Esophagus muscularis mucosa (tissue), 3 donors: ENCODE data around the gene LMNTD2.

ENCODE experiments used
- POLR2A ChIP-seq: fragments of 450-650 bp; IDR thresholded peaks from one replicate; pipeline ENCODE4 v1.6.1; 2017; ENCODE audit warnings: antibody characterized with exemption, moderate library complexity, mild to moderate bottlenecking, low read depth
- POLR2AphosphoS5 ChIP-seq, 2 donors: sonication (generic); formaldehyde crosslinking; IDR thresholded peaks; one replicate each; pipeline ENCODE4 v1.6.1; 2017; ENCODE audit warnings: antibody characterized with exemption in 2 of 2
- TF ChIP-seq, protein P1 (sequence below), 3 experiments: fragments of 200-600 bp in 2 of 3; fragments of 450-650 bp in 1 of 3; sonication (generic) in 2 of 3; IDR thresholded peaks; one replicate each; pipeline ENCODE4 v1.5.1; 2017 to 2019; ENCODE audit warnings: antibody characterized with exemption in 3 of 3, mild to moderate bottlenecking in 2 of 3, moderate library complexity in 1 of 3

GRCh38 chr11:595400-595799 lies 34.9 kb upstream of the LMNTD2 start:
- no peak for TF ChIP-seq POLR2AphosphoS5 (IDR thresholded peaks at IDR 0.05)
- TF ChIP-seq, protein P1, sequence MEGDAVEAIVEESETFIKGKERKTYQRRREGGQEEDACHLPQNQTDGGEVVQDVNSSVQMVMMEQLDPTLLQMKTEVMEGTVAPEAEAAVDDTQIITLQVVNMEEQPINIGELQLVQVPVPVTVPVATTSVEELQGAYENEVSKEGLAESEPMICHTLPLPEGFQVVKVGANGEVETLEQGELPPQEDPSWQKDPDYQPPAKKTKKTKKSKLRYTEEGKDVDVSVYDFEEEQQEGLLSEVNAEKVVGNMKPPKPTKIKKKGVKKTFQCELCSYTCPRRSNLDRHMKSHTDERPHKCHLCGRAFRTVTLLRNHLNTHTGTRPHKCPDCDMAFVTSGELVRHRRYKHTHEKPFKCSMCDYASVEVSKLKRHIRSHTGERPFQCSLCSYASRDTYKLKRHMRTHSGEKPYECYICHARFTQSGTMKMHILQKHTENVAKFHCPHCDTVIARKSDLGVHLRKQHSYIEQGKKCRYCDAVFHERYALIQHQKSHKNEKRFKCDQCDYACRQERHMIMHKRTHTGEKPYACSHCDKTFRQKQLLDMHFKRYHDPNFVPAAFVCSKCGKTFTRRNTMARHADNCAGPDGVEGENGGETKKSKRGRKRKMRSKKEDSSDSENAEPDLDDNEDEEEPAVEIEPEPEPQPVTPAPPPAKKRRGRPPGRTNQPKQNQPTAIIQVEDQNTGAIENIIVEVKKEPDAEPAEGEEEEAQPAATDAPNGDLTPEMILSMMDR (IDR thresholded peaks at IDR 0.05) = no peak
- no peak for TF ChIP-seq POLR2A
